T-helper 17 cell (primary cell): ENCODE results near the gene AMACR. TPM values are rescaled to one million over a fixed set of nuclear protein-coding genes. Genes with fewer than 3 reads are reported as not detected.

Experiments
- ATAC-seq: fragments of 150-1000 bp; cut with Tn5 transposase; 2 replicates; pipeline ENCODE4 v1.10.0; 2021; ENCODE audit warnings: mild to moderate bottlenecking, moderate library complexity
- DNase-seq, 3 donors: peaks; one replicate each; pipeline versions ENCODE4 v3.0.0 to v3.0.0-alpha.2; 2020 to 2021
- H3K9me3 ChIP-seq: one replicate; pipeline ENCODE4 v1.7.0; 2013; ENCODE audit warnings: low read length, mild to moderate bottlenecking; ENCODE audit not compliant: control insufficient read depth, poor library complexity, severe bottlenecking
- H3K27ac Mint-ChIP-seq: one replicate; pipeline ENCODE4 v1.8.0; 2022; ENCODE audit warnings: mild to moderate bottlenecking, moderate library complexity, mixed read lengths
- H3K27me3 Mint-ChIP-seq: one replicate; pipeline ENCODE4 v1.8.0; 2022; ENCODE audit warnings: mixed read lengths
- H3K36me3 Mint-ChIP-seq: one replicate; pipeline ENCODE4 v1.8.0; 2022; ENCODE audit warnings: low read depth, mixed read lengths
- H3K4me1 Mint-ChIP-seq: one replicate; pipeline ENCODE4 v1.8.0; 2022; ENCODE audit warnings: mild to moderate bottlenecking, mixed read lengths
- H3K4me3 Mint-ChIP-seq: one replicate; pipeline ENCODE4 v1.8.0; 2022; ENCODE audit warnings: mild to moderate bottlenecking, moderate library complexity, mixed read lengths
- total RNA-seq, 4 donors: library from RNA in 2 of 4; stranded (reverse) in 2 of 4; gene quantifications; one replicate each; pipeline ENCODE4 v1.2.3 and lab custom pipeline; 2022 to 2026

AMACR gene
- total RNA-seq, 2 donors from 2014 or later, result 2.0 to 3.0 TPM

DNA sequence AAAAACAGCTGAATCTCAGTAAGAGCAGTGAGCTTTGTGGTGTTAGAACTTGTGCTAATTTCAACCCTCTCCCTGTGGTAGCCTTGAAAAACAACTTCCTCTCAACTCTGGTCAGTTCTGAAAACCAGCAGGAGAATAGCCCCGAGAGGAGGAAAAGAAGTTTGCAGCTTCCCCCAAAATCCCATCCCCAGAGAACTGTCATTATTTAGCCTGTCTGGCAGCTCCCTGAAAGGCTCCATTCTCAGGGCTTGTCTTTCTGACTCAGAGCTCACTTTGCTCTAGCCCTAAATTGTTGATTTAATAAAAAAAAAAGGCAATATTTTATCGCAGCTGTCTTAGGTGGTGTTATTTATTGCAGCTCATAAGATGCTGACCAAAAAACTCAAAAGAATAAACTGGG, 12.0 kb downstream of the AMACR start:
- Mint-ChIP-seq H3K27ac (no peak overlapping the region), H3K4me3 (no peak overlapping the region), H3K36me3 (peaks cover 8% of the 10 kb centered on the region), H3K27me3 (no peaks in the 10 kb centered on the region), H3K4me1 (peaks cover 7% of the 10 kb centered on the region)
- ATAC-seq (no peak), DNase-seq (no peak)
- H3K9me3 ChIP-seq, result no peaks in the 10 kb centered on the region

- H3K9me3 ChIP-seq, result no peaks in the 10 kb centered on the region
- Mint-ChIP-seq H3K4me1 (peaks cover 7% of the 10 kb centered on the region), H3K4me3 (no peak overlapping the region), H3K27me3 (no peaks in the 10 kb centered on the region), H3K27ac (no peak overlapping the region), H3K36me3 (peaks cover 8% of the 10 kb centered on the region)
- DNase-seq (no peak), ATAC-seq (no peak)
These were observed 13.0 kb downstream of the AMACR start for GRCh38 chr5:33994845-33995244.

GRCh38 chr5:33992864-33993263, 15.0 kb downstream of the AMACR start:
- H3K27ac Mint-ChIP-seq, result peak overlapping the region; percentile 27

GRCh38 chr5:33985447-33985846, 22.4 kb downstream of the AMACR start:
- DNase-seq (no peak), ATAC-seq (no peak)
- H3K27ac Mint-ChIP-seq, result no peak overlapping the region
- H3K27me3 Mint-ChIP-seq, result no peaks in the 10 kb centered on the region
- no peak overlapping the region for H3K4me3 Mint-ChIP-seq
- no peaks in the 10 kb centered on the region for H3K36me3 Mint-ChIP-seq
- H3K4me1 Mint-ChIP-seq, result no peaks in the 10 kb centered on the region
- H3K9me3 ChIP-seq, result no peaks in the 10 kb centered on the region

More at GRCh38 chr5:33992864-33993263, 15.0 kb downstream of the AMACR start:
- H3K4me3 Mint-ChIP-seq, result no peak overlapping the region
- H3K4me1 Mint-ChIP-seq, result peaks cover 7% of the 10 kb centered on the region
- H3K36me3 Mint-ChIP-seq, result peaks cover 8% of the 10 kb centered on the region
- no peaks in the 10 kb centered on the region for H3K9me3 ChIP-seq
- ATAC-seq (no peak), DNase-seq (no peak)
- no peaks in the 10 kb centered on the region for H3K27me3 Mint-ChIP-seq

DNA sequence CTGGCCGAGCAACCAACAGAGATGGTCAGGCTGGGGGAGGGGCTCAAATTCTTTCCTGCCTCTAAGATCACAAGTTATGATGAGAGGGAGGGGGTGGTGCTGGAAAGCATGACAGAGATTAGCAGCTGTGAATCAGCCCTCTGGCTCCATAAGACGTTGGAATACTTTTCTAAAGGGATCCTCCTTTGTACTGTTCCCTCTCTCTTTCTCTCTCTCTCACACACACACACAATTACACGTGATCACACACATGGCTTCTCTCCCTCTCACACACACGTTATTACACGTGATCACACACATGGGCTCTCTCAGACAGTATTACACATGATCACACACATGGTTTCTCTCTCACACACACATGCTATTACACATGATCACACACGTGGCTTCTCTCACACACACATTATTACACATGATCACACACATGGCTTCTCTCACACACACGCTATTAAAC, 23.2 kb downstream of the AMACR start, which contains the start of gene SLC45A2:
Gene SLC45A2, minus strand, starts transcription at position 23 of the 454 bp plus-strand sequence. CDS start 110 bp downstream, outside the sequence.
- no peaks in the 10 kb centered on the region for H3K36me3 Mint-ChIP-seq
- H3K27ac Mint-ChIP-seq, result no peak within 1 kb of the TSS
- H3K4me1 Mint-ChIP-seq, result no peaks in the 10 kb centered on the region
- no peaks in the 10 kb centered on the region for H3K9me3 ChIP-seq
- H3K4me3 Mint-ChIP-seq, result no peak within 1 kb of the TSS
- DNase-seq, result no peak
- H3K27me3 Mint-ChIP-seq, result no peaks in the 10 kb centered on the region
- ATAC-seq, result no peak

- Mint-ChIP-seq H3K36me3 (no peaks in the 10 kb centered on the region), H3K4me3 (no peak overlapping the region), H3K4me1 (no peaks in the 10 kb centered on the region), H3K27me3 (peaks cover 1% of the 10 kb centered on the region), H3K27ac (no peak overlapping the region)
- no peaks in the 10 kb centered on the region for H3K9me3 ChIP-seq
- ATAC-seq, result no peak
- DNase-seq, result no peak
These were observed 23.7 kb downstream of the AMACR start for GRCh38 chr5:33984178-33984577.

DNA sequence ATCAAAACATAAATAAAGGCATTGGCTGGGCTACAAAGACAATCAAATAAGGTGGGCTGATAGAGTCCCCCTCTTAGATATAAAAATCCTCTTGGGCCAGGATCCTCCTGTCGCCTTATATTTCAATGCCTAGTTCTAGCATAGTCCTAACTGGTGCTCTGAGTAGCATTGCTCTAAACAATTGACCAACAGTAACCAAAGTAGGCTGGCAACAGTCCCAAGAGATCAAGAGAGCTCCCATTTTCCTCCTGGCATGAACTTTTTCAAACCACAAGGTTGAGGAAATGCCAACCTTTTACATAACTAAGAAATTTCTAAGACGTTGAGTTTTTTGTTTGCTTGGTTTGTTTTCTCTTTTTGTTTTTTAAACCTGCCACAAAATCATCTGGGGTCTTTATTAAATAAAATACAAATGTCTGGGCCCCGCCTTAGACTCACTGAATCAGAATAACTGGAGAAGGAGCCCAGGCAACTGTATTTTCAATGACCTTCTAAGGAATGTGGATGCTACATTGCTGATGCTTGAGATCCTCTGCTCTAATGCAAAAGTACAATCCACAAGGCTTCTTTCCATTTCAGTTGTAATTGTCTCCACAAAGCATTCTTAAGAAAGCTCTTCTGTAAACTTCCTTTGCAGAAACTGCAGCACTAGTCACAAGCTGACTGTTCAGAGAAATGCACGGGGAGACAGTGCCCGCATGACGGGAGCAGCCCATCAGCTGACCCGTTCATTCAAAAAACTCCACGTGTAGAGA, 26.3 kb downstream of the AMACR start:
- Mint-ChIP-seq H3K36me3 (no peaks in the 10 kb centered on the region), H3K27me3 (peaks cover 5% of the 10 kb centered on the region)

GRCh38 chr5:33980030-33980429, 27.8 kb downstream of the AMACR start:
- DNase-seq (no peak), ATAC-seq (no peak)
- Mint-ChIP-seq H3K36me3 (peaks cover 2% of the 10 kb centered on the region), H3K4me3 (no peak overlapping the region), H3K4me1 (no peaks in the 10 kb centered on the region), H3K27ac (no peak overlapping the region), H3K27me3 (peaks cover 7% of the 10 kb centered on the region)
- H3K9me3 ChIP-seq, result no peaks in the 10 kb centered on the region

More for the DNA sequence above, 26.3 kb downstream of the AMACR start:
- DNase-seq (no peak), ATAC-seq (no peak)
- Mint-ChIP-seq H3K4me3 (no peak overlapping the region), H3K4me1 (no peaks in the 10 kb centered on the region), H3K27ac (no peak overlapping the region)
- H3K9me3 ChIP-seq, result no peaks in the 10 kb centered on the region

- Mint-ChIP-seq H3K36me3 (peaks cover 2% of the 10 kb centered on the region), H3K27ac (no peak overlapping the region), H3K27me3 (peaks cover 24% of the 10 kb centered on the region), H3K4me3 (no peak overlapping the region), H3K4me1 (no peaks in the 10 kb centered on the region)
- H3K9me3 ChIP-seq, result no peaks in the 10 kb centered on the region
- DNase-seq, result no peak
- ATAC-seq, result no peak
These were observed 29.5 kb downstream of the AMACR start for GRCh38 chr5:33978306-33978705.

DNA sequence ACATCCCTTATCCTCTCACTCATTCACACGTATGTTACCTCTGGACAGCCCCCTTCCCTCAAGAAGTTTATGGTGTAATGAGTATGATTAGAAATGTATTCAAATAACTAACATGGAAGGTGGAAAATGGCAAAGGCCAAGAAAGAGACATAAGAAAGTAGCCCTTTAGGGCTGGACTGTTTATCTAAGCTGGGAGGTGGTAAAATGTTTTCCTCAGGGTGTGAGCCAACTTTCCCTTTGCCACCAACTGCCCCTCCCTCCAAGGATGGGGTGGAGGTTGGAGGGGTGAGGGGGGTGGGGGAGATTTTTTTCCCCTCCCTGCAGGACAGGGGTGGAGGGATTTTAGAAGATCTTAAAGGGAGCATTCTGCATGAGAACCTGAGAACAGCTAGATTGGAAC, 31.5 kb downstream of the AMACR start:
- no peak for ATAC-seq
- H3K9me3 ChIP-seq, result no peaks in the 10 kb centered on the region
- Mint-ChIP-seq H3K27ac (no peak overlapping the region), H3K27me3 (peaks cover 25% of the 10 kb centered on the region), H3K4me3 (no peak overlapping the region), H3K4me1 (no peaks in the 10 kb centered on the region), H3K36me3 (peaks cover 2% of the 10 kb centered on the region)
- DNase-seq, result no peak

- no peaks in the 10 kb centered on the region for H3K9me3 ChIP-seq
- ATAC-seq (no peak), DNase-seq (no peak)
- no peak overlapping the region for H3K27ac Mint-ChIP-seq
- peaks cover 2% of the 10 kb centered on the region for H3K36me3 Mint-ChIP-seq
- no peak overlapping the region for H3K4me3 Mint-ChIP-seq
- no peaks in the 10 kb centered on the region for H3K4me1 Mint-ChIP-seq
- peaks cover 25% of the 10 kb centered on the region for H3K27me3 Mint-ChIP-seq
These were observed 32.0 kb downstream of the AMACR start for GRCh38 chr5:33975852-33976251.

GRCh38 chr5:33973271-33973670, 34.6 kb downstream of the AMACR start:
- DNase-seq (no peak), ATAC-seq (no peak)
- H3K27ac Mint-ChIP-seq, result no peak overlapping the region
- peaks cover 20% of the 10 kb centered on the region for H3K27me3 Mint-ChIP-seq
- H3K4me1 Mint-ChIP-seq, result no peaks in the 10 kb centered on the region
- no peaks in the 10 kb centered on the region for H3K9me3 ChIP-seq
- peaks cover 2% of the 10 kb centered on the region for H3K36me3 Mint-ChIP-seq
- H3K4me3 Mint-ChIP-seq, result no peak overlapping the region

GRCh38 chr5:33969572-33970452, 38.0 kb downstream of the AMACR start:
- peaks cover 16% of the 10 kb centered on the region for H3K27me3 Mint-ChIP-seq
- ATAC-seq (peak; percentile 55), DNase-seq (no peak)
- H3K27ac Mint-ChIP-seq, result no peak overlapping the region
- H3K36me3 Mint-ChIP-seq, result no peaks in the 10 kb centered on the region
- H3K9me3 ChIP-seq, result no peaks in the 10 kb centered on the region
- no peak overlapping the region for H3K4me3 Mint-ChIP-seq
- H3K4me1 Mint-ChIP-seq, result peaks cover 3% of the 10 kb centered on the region
